ENCODE results near the gene CEBPE.

DNA sequence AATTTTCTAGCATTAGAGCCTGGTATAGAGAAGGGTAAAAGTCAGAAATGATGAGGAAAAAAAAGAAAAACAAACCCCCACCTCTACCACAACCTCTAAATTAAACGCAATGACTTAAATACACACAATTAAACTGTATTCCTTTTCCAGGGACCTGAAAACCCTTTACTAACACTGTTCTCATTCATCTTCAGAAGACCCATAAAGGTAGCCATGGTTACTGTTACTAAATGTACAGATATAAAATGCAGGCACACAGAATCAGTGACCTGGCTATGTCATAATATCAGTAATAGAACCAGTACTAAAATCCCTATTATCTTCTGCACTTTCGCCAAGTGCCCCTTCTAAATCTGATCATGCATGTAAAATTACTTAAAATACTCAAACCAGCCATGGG is 25.5 kb downstream of the CEBPE start:
- TF ChIP-seq, protein P1, sequence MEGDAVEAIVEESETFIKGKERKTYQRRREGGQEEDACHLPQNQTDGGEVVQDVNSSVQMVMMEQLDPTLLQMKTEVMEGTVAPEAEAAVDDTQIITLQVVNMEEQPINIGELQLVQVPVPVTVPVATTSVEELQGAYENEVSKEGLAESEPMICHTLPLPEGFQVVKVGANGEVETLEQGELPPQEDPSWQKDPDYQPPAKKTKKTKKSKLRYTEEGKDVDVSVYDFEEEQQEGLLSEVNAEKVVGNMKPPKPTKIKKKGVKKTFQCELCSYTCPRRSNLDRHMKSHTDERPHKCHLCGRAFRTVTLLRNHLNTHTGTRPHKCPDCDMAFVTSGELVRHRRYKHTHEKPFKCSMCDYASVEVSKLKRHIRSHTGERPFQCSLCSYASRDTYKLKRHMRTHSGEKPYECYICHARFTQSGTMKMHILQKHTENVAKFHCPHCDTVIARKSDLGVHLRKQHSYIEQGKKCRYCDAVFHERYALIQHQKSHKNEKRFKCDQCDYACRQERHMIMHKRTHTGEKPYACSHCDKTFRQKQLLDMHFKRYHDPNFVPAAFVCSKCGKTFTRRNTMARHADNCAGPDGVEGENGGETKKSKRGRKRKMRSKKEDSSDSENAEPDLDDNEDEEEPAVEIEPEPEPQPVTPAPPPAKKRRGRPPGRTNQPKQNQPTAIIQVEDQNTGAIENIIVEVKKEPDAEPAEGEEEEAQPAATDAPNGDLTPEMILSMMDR (IDR thresholded peaks at IDR 0.05; ENCODE audit: low read length), result no peak
- no peak for TF ChIP-seq EZH2 (IDR thresholded peaks at IDR 0.05; ENCODE audit: borderline replicate concordance, low read length)

All from OCI-LY1 (cell line).